Endothelial cell of umbilical vein (primary cell): Measurements from ENCODE around the gene DOCK7. TPM values are rescaled to one million over a fixed set of nuclear protein-coding genes. Genes with fewer than 3 reads are reported as not detected.

Experiments
- BruUV-seq: library from RNA; stranded (reverse); fragments of 400-500 nt; replicated peaks from 2 replicates; lab custom pipeline; 2021; lab: Mats Ljungman, UMichigan
- CTCF ChIA-PET: fragments of 300-600, 350-600 bp; sonication (Branson Sonifier 250); formaldehyde crosslinking; loops from one replicate; lab custom pipeline; 2021; ENCODE audit warnings: antibody characterized with exemption, inconsistent platforms; lab: Charles Lee
- POLR2A ChIA-PET: fragments of 300-600, 350-600 bp; sonication (Branson Sonifier 250); formaldehyde crosslinking; loops from one replicate; lab custom pipeline; 2021; ENCODE audit warnings: antibody characterized with exemption, inconsistent platforms; lab: Charles Lee
- DNase-seq: peaks from one replicate; pipeline ENCODE4 v3.0.0-alpha.2; 2011; ENCODE audit warnings: low read depth, low spot score
- FAIRE-seq: peaks from 2 replicates; lab custom pipeline; 2011; peaks lifted over from hg19 to GRCh38; lab: Jason Lieb, UNC
- H2AFZ ChIP-seq: 2 replicates; pipeline ENCODE4 v1.6.0; 2012; ENCODE audit warnings: low read depth, low read length, control low read depth, inconsistent platforms
- H3K27ac ChIP-seq: 2 replicates; pipeline ENCODE4 v1.5.1; 2011; ENCODE audit warnings: low read depth, mild to moderate bottlenecking, control low read depth, low read length, moderate library complexity; ENCODE audit not compliant: insufficient read depth
- H3K27me3 ChIP-seq, 2 experiments: 2 replicates each; pipeline versions ENCODE4 v1.6.0 to v1.6.1; 2011; ENCODE audit warnings: low read length in 2 of 2, mixed read lengths in 1 of 2; ENCODE audit not compliant: control insufficient read depth in 2 of 2, insufficient read depth in 2 of 2
- H3K36me3 ChIP-seq, 2 experiments: 2 replicates in 1 of 2; 3 replicates in 1 of 2; pipeline ENCODE4 v1.5.1; 2011; ENCODE audit warnings: low read length in 2 of 2, mild to moderate bottlenecking in 1 of 2, moderate library complexity in 1 of 2; ENCODE audit not compliant: control insufficient read depth in 2 of 2, insufficient read depth in 2 of 2; ENCODE audit errors: extremely low read depth in 1 of 2
- H3K4me1 ChIP-seq: 3 replicates; pipeline ENCODE4 v1.5.1; 2011; ENCODE audit warnings: mild to moderate bottlenecking, low read length; ENCODE audit not compliant: control insufficient read depth, insufficient read depth; ENCODE audit errors: extremely low read depth
- H3K4me2 ChIP-seq: 2 replicates; pipeline ENCODE4 v1.6.1; 2011; ENCODE audit warnings: low read length, control low read depth, mixed read lengths; ENCODE audit not compliant: insufficient read depth
- H3K4me3 ChIP-seq, 3 experiments: fragments of 200-600 bp in 1 of 3; sonication (generic), shearing (Covaris generic) in 1 of 3; replicated peaks in 1 of 3; 2 replicates each; pipeline ENCODE4 v1.5.1; 2011 to 2016; ENCODE audit warnings: control low read depth in 3 of 3, low read length in 3 of 3, mild to moderate bottlenecking in 2 of 3, inconsistent platforms in 1 of 3, low read depth in 1 of 3, moderate library complexity in 1 of 3; ENCODE audit not compliant: insufficient read depth in 1 of 3
- H3K79me2 ChIP-seq: 2 replicates; pipeline ENCODE4 v1.6.0; 2012; ENCODE audit warnings: low read length, inconsistent platforms; ENCODE audit not compliant: control insufficient read depth, insufficient read depth
- H3K9ac ChIP-seq: replicated peaks from 2 replicates; pipeline ENCODE3; 2011; ENCODE audit warnings: low read length, control low read depth; ENCODE audit not compliant: insufficient read depth; ENCODE audit errors: extremely low read depth
- H3K9me1 ChIP-seq: replicated peaks from 3 replicates; pipeline ENCODE4 v1.6.0; 2011; ENCODE audit warnings: mild to moderate bottlenecking, low read length; ENCODE audit not compliant: control insufficient read depth, insufficient read depth; ENCODE audit errors: extremely low read depth
- H3K9me3 ChIP-seq: replicated peaks from 2 replicates; pipeline ENCODE4 v1.5.1; 2012; ENCODE audit warnings: low read length, inconsistent platforms; ENCODE audit not compliant: control insufficient read depth, insufficient read depth
- H4K20me1 ChIP-seq: replicated peaks from 2 replicates; pipeline ENCODE3; 2011; ENCODE audit warnings: mild to moderate bottlenecking, low read length; ENCODE audit not compliant: control insufficient read depth, insufficient read depth; ENCODE audit errors: extremely low read depth
- EZH2 ChIP-seq: IDR thresholded peaks from 2 replicates; pipeline ENCODE4 v1.6.1; 2012; ENCODE audit warnings: borderline replicate concordance, low read depth, mild to moderate bottlenecking, moderate library complexity, low read length, inconsistent platforms; ENCODE audit not compliant: severe bottlenecking
- FOS ChIP-seq: IDR thresholded peaks from 2 replicates; pipeline ENCODE4 v1.6.1; 2011; ENCODE audit warnings: mild to moderate bottlenecking, low read length, moderate library complexity, borderline replicate concordance; ENCODE audit not compliant: insufficient read depth
- GATA2 ChIP-seq: IDR thresholded peaks from 2 replicates; pipeline ENCODE4 v1.7.0; 2011; ENCODE audit warnings: low read depth, mild to moderate bottlenecking, moderate library complexity, mixed read lengths, low read length; ENCODE audit not compliant: insufficient read length, insufficient read depth
- JUN ChIP-seq: IDR thresholded peaks from 2 replicates; pipeline ENCODE4 v1.6.1; 2011; ENCODE audit warnings: borderline replicate concordance, low read depth; ENCODE audit not compliant: insufficient read length, insufficient read depth
- MYC ChIP-seq: IDR thresholded peaks from one replicate; pipeline ENCODE4 v1.6.1; 2011; ENCODE audit warnings: mild to moderate bottlenecking, low read depth, low read length
- POLR2A ChIP-seq: IDR thresholded peaks from 2 replicates; pipeline ENCODE4 v1.6.1; 2012; ENCODE audit warnings: low read depth, mild to moderate bottlenecking, control low read depth, low read length
- POLR2AphosphoS5 ChIP-seq: IDR thresholded peaks from 2 replicates; pipeline ENCODE4 v1.6.1; 2012; ENCODE audit warnings: low read depth, mild to moderate bottlenecking, control low read depth, low read length, moderate library complexity; ENCODE audit not compliant: insufficient read depth
- dilution Hi-C: fragments of 300-500 bp; cut with MboI; formaldehyde crosslinking; loops from one replicate; pipeline ENCODE4 v1.15.0; 2019; ENCODE audit warnings: low sequenced_read_pairs; ENCODE audit not compliant: extremely low pct_ligation_motif_present
- intact Hi-C: fragments of 100-400 bp; cut with micrococcal nuclease; formaldehyde crosslinking; loops from one replicate; pipeline ENCODE4 v1.10.0; 2022
- polyA plus RNA-seq, 4 experiments: library from polyadenylated mRNA; depleted of rRNA in 3 of 4; stranded (reverse) in 3 of 4; unstranded in 1 of 4; fragments of >200 nt; gene quantifications; 2 replicates each; pipeline versions ENCODE4 v1.2.1 to v1.2.3, GENCODE V29; 2011 to 2012; ENCODE audit warnings: missing spikeins in 1 of 4
- total RNA-seq: library from RNA; stranded (reverse); gene quantifications from 2 replicates; pipeline ENCODE4 v1.2.3, GENCODE V29; 2021
- TF ChIP-seq, protein P1 (sequence below): IDR thresholded peaks from 2 replicates; pipeline ENCODE4 v1.6.1; 2011; ENCODE audit not compliant: insufficient read depth, insufficient read length
- TF ChIP-seq, protein P2 (sequence below), 2 donors: IDR thresholded peaks; 1 replicate in 1 of 2; 2 replicates in 1 of 2; pipeline ENCODE4 v1.5.1; 2011; ENCODE audit warnings: low read length in 2 of 2, mild to moderate bottlenecking in 2 of 2, moderate library complexity in 2 of 2, control low read depth in 1 of 2, inconsistent platforms in 1 of 2, low read depth in 1 of 2; ENCODE audit not compliant: insufficient read depth in 1 of 2; ENCODE audit errors: extremely low read depth in 1 of 2

The DOCK7 gene
- total and polyA plus RNA-seq, 2 donors (not counting 3 experiments of a cell fraction or from before 2014, with no cell fraction given) = 9.4 to 31.9 TPM

DNA sequence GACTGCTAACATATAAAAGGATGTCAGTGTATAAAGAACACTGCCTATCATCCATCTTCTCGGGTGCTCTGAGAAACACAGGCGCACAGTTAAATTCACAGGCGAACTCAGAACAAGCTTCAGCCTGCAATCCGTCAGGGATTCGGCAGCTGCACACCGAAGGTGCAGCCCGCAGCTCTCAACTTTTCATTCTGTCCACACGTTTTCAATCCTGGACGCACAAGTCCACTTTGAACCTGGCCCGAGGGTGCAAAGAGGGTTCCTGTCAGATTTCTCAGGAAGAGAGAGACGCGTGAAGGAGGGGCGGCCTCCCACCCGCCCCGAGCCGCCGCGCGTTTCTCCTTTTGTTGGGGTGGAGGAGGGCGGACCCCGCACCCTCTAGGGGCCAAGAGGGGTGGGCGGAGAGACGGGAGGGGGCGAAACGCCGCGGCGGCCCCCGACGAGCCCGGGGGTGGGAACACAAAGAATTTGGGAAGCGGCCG, 724 bp downstream of the DOCK7 start:
- Histone ChIP-seq H3K4me3 (peak overlapping the region; percentile 74 to 90 (median 84)), H3K9ac (peak overlapping the region; percentile 92), H3K9me3 (no peaks in the 10 kb centered on the region), H3K36me3 (no peaks in the 10 kb centered on the region), H3K27ac (peak overlapping the region; percentile 93), H3K79me2 (peaks cover 46% of the 10 kb centered on the region), H3K4me1 (peaks cover 36% of the 10 kb centered on the region), H3K27me3 (no peaks in the 10 kb centered on the region), H3K4me2 (peak overlapping the region; percentile 93), H3K9me1 (no peaks in the 10 kb centered on the region), H2AFZ (peak overlapping the region; percentile 99), H4K20me1 (no peaks in the 10 kb centered on the region)
- BruUV-seq = TSS peak; percentile 37
- TF ChIP-seq, protein P1, sequence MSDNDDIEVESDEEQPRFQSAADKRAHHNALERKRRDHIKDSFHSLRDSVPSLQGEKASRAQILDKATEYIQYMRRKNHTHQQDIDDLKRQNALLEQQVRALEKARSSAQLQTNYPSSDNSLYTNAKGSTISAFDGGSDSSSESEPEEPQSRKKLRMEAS = no peak
- TF ChIP-seq GATA2 = no peak
- no peak for TF ChIP-seq JUN
- no peak for TF ChIP-seq EZH2
- FAIRE-seq (no peak), DNase-seq (peak; percentile 54)
- dilution Hi-C loops = no loop called here
- POLR2A ChIA-PET = no interaction called here
- CTCF ChIA-PET = interaction anchor here (1.1 to 1.4 kb wide), 2 partner anchors 59 to 180 kb away, joined by 3 to 4 read pairs; no protein-coding TSS in a partner anchor
- intact Hi-C loops = no loop called here

DNA sequence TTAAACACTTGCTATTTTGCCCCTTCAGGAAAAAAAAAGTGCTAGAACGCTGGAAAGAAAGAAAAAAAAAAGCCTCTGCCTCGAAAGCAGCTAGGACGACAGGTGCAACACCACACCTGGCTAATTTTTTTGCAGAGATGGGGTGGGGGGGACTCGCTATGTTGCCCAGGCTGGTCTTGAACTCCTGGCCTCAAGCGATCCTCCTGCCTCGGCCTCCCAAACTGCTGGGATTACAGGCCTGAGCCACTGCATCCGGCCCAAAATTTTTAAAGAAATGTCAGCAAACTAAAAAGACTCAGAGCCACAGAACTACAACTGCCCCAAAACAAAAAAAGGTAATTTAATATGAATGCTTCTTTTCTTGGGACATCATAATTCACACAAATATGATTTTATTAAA, 1.4 kb downstream of the DOCK7 start:
- Histone ChIP-seq H3K36me3 (no peaks in the 10 kb centered on the region), H3K4me1 (peaks cover 41% of the 10 kb centered on the region)
- CTCF ChIA-PET = interaction anchor here (1.1 to 1.4 kb wide), 2 partner anchors 60 to 179 kb away, joined by 3 to 4 read pairs; no protein-coding TSS in a partner anchor

More for the DNA sequence above, 1.4 kb downstream of the DOCK7 start:
- BruUV-seq = no TSS peak
- Histone ChIP-seq H3K4me2 (peak overlapping the region; percentile 93), H3K9ac (no peak overlapping the region), H3K4me3 (peak overlapping the region in 1 of 3 experiments; percentile 84), H3K79me2 (peaks cover 53% of the 10 kb centered on the region), H2AFZ (no peak overlapping the region), H3K9me3 (no peaks in the 10 kb centered on the region), H3K9me1 (no peaks in the 10 kb centered on the region), H3K27me3 (no peaks in the 10 kb centered on the region), H4K20me1 (peaks cover 2% of the 10 kb centered on the region), H3K27ac (no peak overlapping the region)
- TF ChIP-seq GATA2 = no peak
- no peak for TF ChIP-seq POLR2A
- no peak for TF ChIP-seq POLR2AphosphoS5
- no peak for TF ChIP-seq MYC
- TF ChIP-seq, protein P1 = no peak
- no peak for TF ChIP-seq FOS
- TF ChIP-seq EZH2 = no peak
- no peak for TF ChIP-seq JUN
- TF ChIP-seq, protein P2, sequence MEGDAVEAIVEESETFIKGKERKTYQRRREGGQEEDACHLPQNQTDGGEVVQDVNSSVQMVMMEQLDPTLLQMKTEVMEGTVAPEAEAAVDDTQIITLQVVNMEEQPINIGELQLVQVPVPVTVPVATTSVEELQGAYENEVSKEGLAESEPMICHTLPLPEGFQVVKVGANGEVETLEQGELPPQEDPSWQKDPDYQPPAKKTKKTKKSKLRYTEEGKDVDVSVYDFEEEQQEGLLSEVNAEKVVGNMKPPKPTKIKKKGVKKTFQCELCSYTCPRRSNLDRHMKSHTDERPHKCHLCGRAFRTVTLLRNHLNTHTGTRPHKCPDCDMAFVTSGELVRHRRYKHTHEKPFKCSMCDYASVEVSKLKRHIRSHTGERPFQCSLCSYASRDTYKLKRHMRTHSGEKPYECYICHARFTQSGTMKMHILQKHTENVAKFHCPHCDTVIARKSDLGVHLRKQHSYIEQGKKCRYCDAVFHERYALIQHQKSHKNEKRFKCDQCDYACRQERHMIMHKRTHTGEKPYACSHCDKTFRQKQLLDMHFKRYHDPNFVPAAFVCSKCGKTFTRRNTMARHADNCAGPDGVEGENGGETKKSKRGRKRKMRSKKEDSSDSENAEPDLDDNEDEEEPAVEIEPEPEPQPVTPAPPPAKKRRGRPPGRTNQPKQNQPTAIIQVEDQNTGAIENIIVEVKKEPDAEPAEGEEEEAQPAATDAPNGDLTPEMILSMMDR (IDR thresholded peaks at IDR 0.05; ENCODE audit: extremely low read depth in 1 of 2, insufficient read depth in 1 of 2, low read depth in 1 of 2, low read length in 2 of 2) = no peak
- FAIRE-seq = no peak
- intact Hi-C loops (no loop called here), dilution Hi-C loops (no loop called here)
- DNase-seq = no peak
- POLR2A ChIA-PET = no interaction called here
